ENCODE results near the gene LPAR6. TPM values are rescaled to one million over a fixed set of nuclear protein-coding genes. Genes with fewer than 3 reads are reported as not detected.
A peak's percentile ranks its signal among the peaks of the same experiment; 100 is the strongest.

Gene LPAR6
- total and polyA plus RNA-seq, 2 of the 4 experiments (the other 2 are of a cell fraction), result 1.4 to 2.0 TPM

- in situ Hi-C loops (cut with MboI; ENCODE audit: low sequenced_read_pairs) (no loop called here), intact Hi-C loops (cut with micrococcal nuclease) (no loop called here), dilution Hi-C loops (cut with HindIII; ENCODE audit: low sequenced_read_pairs, unreplicated experiment) (no loop called here)
- ChIA-PET POLR2A (ENCODE audit: unreplicated experiment) (no interaction called here), CTCF (interaction anchor here (0.9 kb wide), 1 partner anchor 169 kb away, joined by 3 read pairs; no protein-coding TSS in a partner anchor)
- Histone ChIP-seq H3K27ac (ENCODE audit: insufficient read depth, low read length) (no peak overlapping the region), H4K5ac (ENCODE audit: low read depth, low read length) (no peak overlapping the region), H2BK120ac (ENCODE audit: low read depth, low read length) (0 out of 2 replicates have a peak overlapping the region, but pooled peaks have one; percentile 45), H2AK9ac (replicated peaks; ENCODE audit: low read depth, low read length, poor library complexity) (no peak overlapping the region), H3K36me3 (ENCODE audit: control insufficient read depth, insufficient read depth, low read length) (no peaks in the 10 kb centered on the region), H3K4ac (ENCODE audit: low read depth, low read length) (peak overlapping the region; percentile 2; the same call in 1 of the 2 replicates), H3K9me3 (ENCODE audit: control insufficient read depth, insufficient read depth, low read length) (no peaks in the 10 kb centered on the region), H3K4me2 (ENCODE audit: low read depth, low read length) (no peak overlapping the region), H4K8ac (ENCODE audit: low read depth in 2 of 2, low read length in 2 of 2) (no peak overlapping the region; a peak in 1 of 4 replicates), H4K91ac (ENCODE audit: insufficient read depth, low read depth, low read length) (no peak overlapping the region), H3K79me1 (ENCODE audit: low read depth in 1 of 2, low read length in 2 of 2) (peaks cover 3 to 21% of the 10 kb centered on the region in 2 experiments; a peak in 2 of 4 replicates), H3K9me1 (ENCODE audit: insufficient read depth, low read length) (no peaks in the 10 kb centered on the region), H2BK20ac (ENCODE audit: low read depth, low read length) (no peak overlapping the region), H3K4me3 (ENCODE audit: insufficient read depth, low read depth, low read length) (no peak overlapping the region), H3K18ac (ENCODE audit: low read depth, low read length) (no peak overlapping the region), H3K27me3 (ENCODE audit: control insufficient read depth, insufficient read depth, low read length) (no peaks in the 10 kb centered on the region), H4K20me1 (ENCODE audit: insufficient read depth, low read length) (no peaks in the 10 kb centered on the region), H3K4me1 (ENCODE audit: control insufficient read depth, insufficient read depth, low read length) (peaks cover 5% of the 10 kb centered on the region; the same call in 1 of the 2 replicates), H3K56ac (ENCODE audit: extremely low read depth, insufficient read depth, low read length) (no peak overlapping the region), H2AFZ (replicated peaks; ENCODE audit: low read length, poor library complexity) (no peak overlapping the region), H2AK5ac (ENCODE audit: low read depth, low read length) (no peak overlapping the region), H2BK15ac (ENCODE audit: low read depth, low read length) (no peak overlapping the region), H2BK5ac (ENCODE audit: low read depth, low read length, poor library complexity, severe bottlenecking) (peak overlapping the region; percentile 65), H3K14ac (replicated peaks; ENCODE audit: low read depth, low read length) (no peak overlapping the region), H3K23ac (ENCODE audit: low read depth, low read length) (no peak overlapping the region), H3K9ac (ENCODE audit: low read depth, low read length) (no peak overlapping the region)
- no TSS peak for BruUV-seq (replicated peaks)
- no CpG with 5 or more reads among the region's 2 CpGs for WGBS, 2 experiments (ENCODE audit: extremely low coverage in 2 of 2, insufficient read length in 1 of 2)
- ATAC-seq (ENCODE audit: low read depth) (no peak), DNase-seq (no peak)
- TF ChIP-seq USF2 (IDR thresholded peaks at IDR 0.05; ENCODE audit: low read depth, low read length), result no peak
- no peak for TF ChIP-seq CTCF (conservative IDR thresholded peaks at IDR 0.05; ENCODE audit: low read depth, low read length)
- TF ChIP-seq FOS (IDR thresholded peaks at IDR 0.05; ENCODE audit: low read depth, low read length), result no peak
- no peak for TF ChIP-seq MAZ (IDR thresholded peaks at IDR 0.05; ENCODE audit: borderline replicate concordance, low read depth, low read length)
- TF ChIP-seq ELK1 (IDR thresholded peaks at IDR 0.05; ENCODE audit: borderline replicate concordance, low read depth, low read length), result no peak
- TF ChIP-seq SMC3 (IDR thresholded peaks at IDR 0.05; ENCODE audit: low read depth, low read length), result no peak
- TF ChIP-seq RAD21 (IDR thresholded peaks at IDR 0.05; ENCODE audit: low read length), result no peak
- TF ChIP-seq BHLHE40 (IDR thresholded peaks at IDR 0.05; ENCODE audit: low read depth, low read length), result no peak
- no peak for TF ChIP-seq MXI1 (IDR thresholded peaks at IDR 0.05; ENCODE audit: borderline replicate concordance, low read depth, low read length)
- TF ChIP-seq RCOR1 (IDR thresholded peaks at IDR 0.05; ENCODE audit: insufficient replicate concordance, low read length), result no peak
- TF ChIP-seq RFX5 (IDR thresholded peaks at IDR 0.05; ENCODE audit: low read depth, low read length), result no peak
- TF ChIP-seq NFE2L2 (IDR thresholded peaks at IDR 0.05; ENCODE audit: low read depth, low read length), result no peak
- no peak for TF ChIP-seq POLR2A (IDR thresholded peaks at IDR 0.05; ENCODE audit: low read depth, low read length)
- no peak for TF ChIP-seq MAFK (IDR thresholded peaks at IDR 0.05; ENCODE audit: low read depth, low read length)
- no peak for TF ChIP-seq CHD1 (IDR thresholded peaks at IDR 0.05; ENCODE audit: low read depth, low read length)
- TF ChIP-seq CEBPB (IDR thresholded peaks at IDR 0.05; ENCODE audit: low read depth, low read length), result no peak
Observed at GRCh38 chr13:48401480-48401879, 11.4 kb downstream of the LPAR6 start.

All from IMR-90 (cell line).